ENCODE measurements around the gene IGF2R. TPM values are rescaled to one million over a fixed set of nuclear protein-coding genes. Genes with fewer than 3 reads are reported as not detected.

IGF2R gene
- total RNA-seq, 1 donor from 2014 or later, result 161 TPM

- H3K4me3 ChIP-seq (ENCODE audit: low read length in 3 of 3), result no peak overlapping the region
- H3K27ac ChIP-seq (ENCODE audit: low read depth, low read length), result no peak overlapping the region
- peaks cover 15 to 19% (median 18%) of the 10 kb centered on the region in 3 donors for H3K4me1 ChIP-seq (ENCODE audit: control insufficient read depth in 3 of 3, insufficient read depth in 3 of 3, low read length in 3 of 3)
- no peaks in the 10 kb centered on the region for H3K27me3 ChIP-seq (ENCODE audit: control insufficient read depth in 3 of 3, insufficient read depth in 3 of 3, low read length in 3 of 3)
- H3K36me3 ChIP-seq (ENCODE audit: control insufficient read depth in 3 of 3, insufficient read depth in 3 of 3, low read length in 3 of 3), result peaks cover 59 to 76% (median 65%) of the 10 kb centered on the region in 3 donors
- no peak overlapping the region for H3K9ac ChIP-seq (ENCODE audit: low read depth in 1 of 3, low read length in 3 of 3)
- no peaks in the 10 kb centered on the region for H3K9me3 ChIP-seq (ENCODE audit: control insufficient read depth in 3 of 3, low read length in 3 of 3)
Measured at GRCh38 chr6:160044687-160045086, 75.8 kb downstream of the IGF2R start.

GRCh38 chr6:160048471-160048870 lies 79.6 kb downstream of the IGF2R start:
- Histone ChIP-seq H3K36me3 (ENCODE audit: control insufficient read depth in 3 of 3, insufficient read depth in 3 of 3, low read length in 3 of 3) (peaks cover 55 to 78% (median 70%) of the 10 kb centered on the region in 3 donors), H3K4me3 (ENCODE audit: low read length in 3 of 3) (no peak overlapping the region), H3K4me1 (ENCODE audit: control insufficient read depth in 3 of 3, insufficient read depth in 3 of 3, low read length in 3 of 3) (peaks cover 0 to 4% (median 0%) of the 10 kb centered on the region in 3 donors), H3K27ac (ENCODE audit: low read depth, low read length) (no peak overlapping the region), H3K27me3 (ENCODE audit: control insufficient read depth in 3 of 3, insufficient read depth in 3 of 3, low read length in 3 of 3) (no peaks in the 10 kb centered on the region), H3K9ac (ENCODE audit: low read depth in 1 of 3, low read length in 3 of 3) (no peak overlapping the region), H3K9me3 (ENCODE audit: control insufficient read depth in 3 of 3, low read length in 3 of 3) (no peaks in the 10 kb centered on the region)

GRCh38 chr6:160049346-160049745 lies 80.5 kb downstream of the IGF2R start:
- Histone ChIP-seq H3K4me1 (ENCODE audit: control insufficient read depth in 3 of 3, insufficient read depth in 3 of 3, low read length in 3 of 3) (peaks cover 0 to 4% (median 0%) of the 10 kb centered on the region in 3 donors), H3K27ac (ENCODE audit: low read depth, low read length) (no peak overlapping the region), H3K4me3 (ENCODE audit: low read length in 3 of 3) (no peak overlapping the region), H3K9me3 (ENCODE audit: control insufficient read depth in 3 of 3, low read length in 3 of 3) (no peaks in the 10 kb centered on the region), H3K9ac (ENCODE audit: low read depth in 1 of 3, low read length in 3 of 3) (no peak overlapping the region), H3K27me3 (ENCODE audit: control insufficient read depth in 3 of 3, insufficient read depth in 3 of 3, low read length in 3 of 3) (no peaks in the 10 kb centered on the region), H3K36me3 (ENCODE audit: control insufficient read depth in 3 of 3, insufficient read depth in 3 of 3, low read length in 3 of 3) (peaks cover 56 to 75% (median 74%) of the 10 kb centered on the region in 3 donors)

- no peak overlapping the region for H3K9ac ChIP-seq (ENCODE audit: low read depth in 1 of 3, low read length in 3 of 3)
- no peaks in the 10 kb centered on the region for H3K27me3 ChIP-seq (ENCODE audit: control insufficient read depth in 3 of 3, insufficient read depth in 3 of 3, low read length in 3 of 3)
- peaks cover 0 to 4% (median 0%) of the 10 kb centered on the region in 3 donors for H3K4me1 ChIP-seq (ENCODE audit: control insufficient read depth in 3 of 3, insufficient read depth in 3 of 3, low read length in 3 of 3)
- H3K36me3 ChIP-seq (ENCODE audit: control insufficient read depth in 3 of 3, insufficient read depth in 3 of 3, low read length in 3 of 3), result peaks cover 59 to 76% (median 74%) of the 10 kb centered on the region in 3 donors
- no peak overlapping the region for H3K27ac ChIP-seq (ENCODE audit: low read depth, low read length)
- H3K4me3 ChIP-seq (ENCODE audit: low read length in 3 of 3), result no peak overlapping the region
- H3K9me3 ChIP-seq (ENCODE audit: control insufficient read depth in 3 of 3, low read length in 3 of 3), result no peaks in the 10 kb centered on the region
Measured at GRCh38 chr6:160050022-160050421, 81.1 kb downstream of the IGF2R start.

GRCh38 chr6:160051390-160051789 lies 82.5 kb downstream of the IGF2R start:
- Histone ChIP-seq H3K9me3 (ENCODE audit: control insufficient read depth in 3 of 3, low read length in 3 of 3) (no peaks in the 10 kb centered on the region), H3K9ac (ENCODE audit: low read depth in 1 of 3, low read length in 3 of 3) (no peak overlapping the region), H3K36me3 (ENCODE audit: control insufficient read depth in 3 of 3, insufficient read depth in 3 of 3, low read length in 3 of 3) (peaks cover 65 to 77% (median 74%) of the 10 kb centered on the region in 3 donors), H3K27ac (ENCODE audit: low read depth, low read length) (no peak overlapping the region), H3K27me3 (ENCODE audit: control insufficient read depth in 3 of 3, insufficient read depth in 3 of 3, low read length in 3 of 3) (no peaks in the 10 kb centered on the region), H3K4me1 (ENCODE audit: control insufficient read depth in 3 of 3, insufficient read depth in 3 of 3, low read length in 3 of 3) (peaks cover 0 to 4% (median 0%) of the 10 kb centered on the region in 3 donors), H3K4me3 (ENCODE audit: low read length in 3 of 3) (no peak overlapping the region)

- no peak overlapping the region for H3K27ac ChIP-seq (ENCODE audit: low read depth, low read length)
- peaks cover 59 to 79% (median 72%) of the 10 kb centered on the region in 3 donors for H3K36me3 ChIP-seq (ENCODE audit: control insufficient read depth in 3 of 3, insufficient read depth in 3 of 3, low read length in 3 of 3)
- no peak overlapping the region for H3K4me3 ChIP-seq (ENCODE audit: low read length in 3 of 3)
Measured at GRCh38 chr6:160054271-160054670, 85.4 kb downstream of the IGF2R start.

GRCh38 chr6:160054913-160055312 lies 86.0 kb downstream of the IGF2R start:
- Histone ChIP-seq H3K27me3 (ENCODE audit: control insufficient read depth in 3 of 3, insufficient read depth in 3 of 3, low read length in 3 of 3) (no peaks in the 10 kb centered on the region), H3K27ac (ENCODE audit: low read depth, low read length) (no peak overlapping the region), H3K9me3 (ENCODE audit: control insufficient read depth in 3 of 3, low read length in 3 of 3) (no peaks in the 10 kb centered on the region), H3K9ac (ENCODE audit: low read depth in 1 of 3, low read length in 3 of 3) (peak overlapping the region in 1 of 3 donors; percentile 25), H3K36me3 (ENCODE audit: control insufficient read depth in 3 of 3, insufficient read depth in 3 of 3, low read length in 3 of 3) (peaks cover 66 to 80% (median 77%) of the 10 kb centered on the region in 3 donors), H3K4me3 (ENCODE audit: low read length in 3 of 3) (no peak overlapping the region), H3K4me1 (ENCODE audit: control insufficient read depth in 3 of 3, insufficient read depth in 3 of 3, low read length in 3 of 3) (peaks cover 0 to 13% (median 0%) of the 10 kb centered on the region in 3 donors)

More at GRCh38 chr6:160054271-160054670, 85.4 kb downstream of the IGF2R start:
- H3K9me3 ChIP-seq (ENCODE audit: control insufficient read depth in 3 of 3, low read length in 3 of 3), result no peaks in the 10 kb centered on the region
- H3K4me1 ChIP-seq (ENCODE audit: control insufficient read depth in 3 of 3, insufficient read depth in 3 of 3, low read length in 3 of 3), result peaks cover 0 to 14% (median 0%) of the 10 kb centered on the region in 3 donors
- H3K9ac ChIP-seq (ENCODE audit: low read depth in 1 of 3, low read length in 3 of 3), result no peak overlapping the region
- no peaks in the 10 kb centered on the region for H3K27me3 ChIP-seq (ENCODE audit: control insufficient read depth in 3 of 3, insufficient read depth in 3 of 3, low read length in 3 of 3)

GRCh38 chr6:160055378-160055777 lies 86.5 kb downstream of the IGF2R start:
- Histone ChIP-seq H3K9me3 (ENCODE audit: control insufficient read depth in 3 of 3, low read length in 3 of 3) (no peaks in the 10 kb centered on the region), H3K36me3 (ENCODE audit: control insufficient read depth in 3 of 3, insufficient read depth in 3 of 3, low read length in 3 of 3) (peaks cover 67 to 79% (median 77%) of the 10 kb centered on the region in 3 donors), H3K4me3 (ENCODE audit: low read length in 3 of 3) (no peak overlapping the region), H3K4me1 (ENCODE audit: control insufficient read depth in 3 of 3, insufficient read depth in 3 of 3, low read length in 3 of 3) (peaks cover 0 to 10% (median 0%) of the 10 kb centered on the region in 3 donors), H3K9ac (ENCODE audit: low read depth in 1 of 3, low read length in 3 of 3) (peak overlapping the region in 1 of 3 donors; percentile 25), H3K27me3 (ENCODE audit: control insufficient read depth in 3 of 3, insufficient read depth in 3 of 3, low read length in 3 of 3) (no peaks in the 10 kb centered on the region), H3K27ac (ENCODE audit: low read depth, low read length) (no peak overlapping the region)

GRCh38 chr6:160055813-160056212 lies 86.9 kb downstream of the IGF2R start:
- Histone ChIP-seq H3K36me3 (ENCODE audit: control insufficient read depth in 3 of 3, insufficient read depth in 3 of 3, low read length in 3 of 3) (peaks cover 66 to 79% (median 77%) of the 10 kb centered on the region in 3 donors), H3K9ac (ENCODE audit: low read depth in 1 of 3, low read length in 3 of 3) (no peak overlapping the region), H3K27ac (ENCODE audit: low read depth, low read length) (no peak overlapping the region), H3K4me1 (ENCODE audit: control insufficient read depth in 3 of 3, insufficient read depth in 3 of 3, low read length in 3 of 3) (peaks cover 0 to 10% (median 0%) of the 10 kb centered on the region in 3 donors), H3K9me3 (ENCODE audit: control insufficient read depth in 3 of 3, low read length in 3 of 3) (no peaks in the 10 kb centered on the region), H3K4me3 (ENCODE audit: low read length in 3 of 3) (no peak overlapping the region), H3K27me3 (ENCODE audit: control insufficient read depth in 3 of 3, insufficient read depth in 3 of 3, low read length in 3 of 3) (no peaks in the 10 kb centered on the region)

- no peak overlapping the region for H3K27ac ChIP-seq (ENCODE audit: low read depth, low read length)
- no peaks in the 10 kb centered on the region for H3K9me3 ChIP-seq (ENCODE audit: control insufficient read depth in 3 of 3, low read length in 3 of 3)
- peak overlapping the region in 1 of 3 donors; percentile 33 for H3K9ac ChIP-seq (ENCODE audit: low read depth in 1 of 3, low read length in 3 of 3)
- H3K36me3 ChIP-seq (ENCODE audit: control insufficient read depth in 3 of 3, insufficient read depth in 3 of 3, low read length in 3 of 3), result peaks cover 64 to 79% (median 76%) of the 10 kb centered on the region in 3 donors
- H3K27me3 ChIP-seq (ENCODE audit: control insufficient read depth in 3 of 3, insufficient read depth in 3 of 3, low read length in 3 of 3), result no peaks in the 10 kb centered on the region
- peaks cover 0 to 10% (median 0%) of the 10 kb centered on the region in 3 donors for H3K4me1 ChIP-seq (ENCODE audit: control insufficient read depth in 3 of 3, insufficient read depth in 3 of 3, low read length in 3 of 3)
- H3K4me3 ChIP-seq (ENCODE audit: low read length in 3 of 3), result no peak overlapping the region
Measured at GRCh38 chr6:160057080-160057479, 88.2 kb downstream of the IGF2R start.
